Parathyroid adenoma (tissue), 2 donors: Measurements from ENCODE around the gene CUL7.

Source experiments
- H2AFZ ChIP-seq: fragments of 300-600 bp; sonication (generic); one replicate; pipeline ENCODE4 v1.7.0; 2017; ENCODE audit warnings: antibody characterized with exemption, mild to moderate bottlenecking
- H3K27ac ChIP-seq: fragments of 300-600 bp; sonication (generic); one replicate; pipeline ENCODE4 v1.7.0; 2017
- H3K27me3 ChIP-seq: fragments of 300-600 bp; sonication (generic); one replicate; pipeline ENCODE4 v1.7.0; 2017; ENCODE audit warnings: low read length; ENCODE audit not compliant: control insufficient read depth, insufficient read depth
- H3K36me3 ChIP-seq: fragments of 300-600 bp; sonication (generic); one replicate; pipeline ENCODE4 v1.7.0; 2017; ENCODE audit warnings: low read length; ENCODE audit not compliant: control insufficient read depth, insufficient read depth
- H3K4me1 ChIP-seq: fragments of 300-600 bp; sonication (generic); one replicate; pipeline ENCODE4 v1.7.0; 2017; ENCODE audit warnings: control low read depth
- H3K4me2 ChIP-seq: fragments of 300-600 bp; sonication (generic); one replicate; pipeline ENCODE4 v1.7.0; 2017; ENCODE audit warnings: low read length
- H3K4me3 ChIP-seq: fragments of 300-600 bp; sonication (generic); one replicate; pipeline ENCODE4 v1.7.0; 2017; ENCODE audit warnings: low read depth, low read length
- H3K79me2 ChIP-seq: fragments of 300-600 bp; sonication (generic); one replicate; pipeline ENCODE4 v1.7.0; 2017; ENCODE audit warnings: control low read depth
- H3K9ac ChIP-seq: fragments of 300-600 bp; sonication (generic); one replicate; pipeline ENCODE4 v1.7.0; 2017; ENCODE audit warnings: mild to moderate bottlenecking
- H3K9me3 ChIP-seq: fragments of 300-600 bp; sonication (generic); one replicate; pipeline ENCODE4 v1.7.0; 2017; ENCODE audit warnings: low read length; ENCODE audit not compliant: control insufficient read depth
- CTCF ChIP-seq: fragments of 300-600 bp; sonication (generic); IDR thresholded peaks from one replicate; pipeline ENCODE4 v1.7.0; 2017; ENCODE audit warnings: antibody characterized with exemption, mild to moderate bottlenecking
- donor health status: primary hyperparathyroidism.

CUL7 gene

DNA sequence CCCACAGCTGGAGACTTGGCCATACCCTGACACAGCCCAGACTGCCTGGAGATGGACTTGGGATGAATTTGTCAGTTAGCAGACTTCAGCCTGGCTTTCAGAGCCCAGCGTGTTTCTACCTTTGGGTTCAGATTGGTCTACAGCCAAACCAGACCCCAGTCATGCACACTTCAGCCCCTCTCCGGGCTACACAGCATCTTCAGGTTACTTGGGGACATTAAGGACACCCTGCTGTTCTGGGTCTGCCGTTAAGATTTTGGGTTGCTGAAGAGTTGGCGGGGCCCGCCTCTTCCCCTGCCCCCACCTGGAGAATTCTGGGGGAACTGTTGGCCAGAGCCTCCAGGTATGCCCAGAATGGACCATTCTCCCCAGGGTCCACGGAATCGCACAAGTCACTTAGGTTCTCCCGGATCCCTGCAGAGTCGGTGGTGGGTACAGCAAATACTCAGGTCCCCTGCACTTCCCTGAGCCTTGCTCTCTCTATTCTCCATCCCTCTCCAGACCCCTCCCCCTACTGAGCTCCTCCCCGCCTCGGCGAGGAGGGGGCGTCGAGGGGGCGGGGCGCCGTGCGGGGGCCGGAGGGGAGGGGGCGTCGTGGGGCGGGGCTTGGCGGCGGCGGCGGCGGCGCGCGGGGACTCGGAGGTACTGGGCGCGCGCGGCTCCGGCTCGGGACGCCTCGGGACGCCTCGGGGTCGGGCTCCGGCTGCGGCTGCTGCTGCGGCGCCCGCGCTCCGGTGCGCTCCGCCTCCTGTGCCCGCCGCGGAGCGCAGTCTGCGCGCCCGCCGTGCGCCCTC lies 22.2 kb upstream of the CUL7 start, which contains the start of gene PTK7:
TSS of gene PTK7 (plus strand) at position 645 of the 794 bp plus-strand sequence. CDS start 175 bp downstream, outside the sequence.
- Histone ChIP-seq H3K9ac (peak within 1 kb of the TSS; percentile 72), H3K4me1 (peaks cover 9% of the 10 kb centered on the region), H3K27me3 (no peaks in the 10 kb centered on the region), H3K4me3 (peak within 1 kb of the TSS; percentile 72), H3K4me2 (peak within 1 kb of the TSS; percentile 92), H2AFZ (peak within 1 kb of the TSS; percentile 95), H3K36me3 (no peaks in the 10 kb centered on the region), H3K9me3 (no peaks in the 10 kb centered on the region), H3K27ac (no peak within 1 kb of the TSS), H3K79me2 (peaks cover 16% of the 10 kb centered on the region)
- TF ChIP-seq CTCF: no peak

GRCh38 chr6:43074847-43075669 lies 21.4 kb upstream of the CUL7 start:
- Histone ChIP-seq H3K36me3 (no peaks in the 10 kb centered on the region), H3K27ac (no peak overlapping the region), H3K4me3 (no peak overlapping the region), H2AFZ (no peak overlapping the region), H3K4me2 (no peak overlapping the region), H3K4me1 (peaks cover 9% of the 10 kb centered on the region), H3K9me3 (no peaks in the 10 kb centered on the region), H3K79me2 (peaks cover 16% of the 10 kb centered on the region), H3K9ac (no peak overlapping the region), H3K27me3 (no peaks in the 10 kb centered on the region)
- no peak for TF ChIP-seq CTCF

- TF ChIP-seq CTCF: peak; percentile 50
- no peak overlapping the region for H3K4me2 ChIP-seq
- H3K27ac ChIP-seq: no peak overlapping the region
- H3K9me3 ChIP-seq: no peaks in the 10 kb centered on the region
- H3K27me3 ChIP-seq: no peaks in the 10 kb centered on the region
- H3K79me2 ChIP-seq: no peaks in the 10 kb centered on the region
- no peak overlapping the region for H3K4me3 ChIP-seq
- no peak overlapping the region for H3K9ac ChIP-seq
- H3K36me3 ChIP-seq: no peaks in the 10 kb centered on the region
- H2AFZ ChIP-seq: no peak overlapping the region
- no peaks in the 10 kb centered on the region for H3K4me1 ChIP-seq
Observed at GRCh38 chr6:43070028-43070632, 16.5 kb upstream of the CUL7 start.

DNA sequence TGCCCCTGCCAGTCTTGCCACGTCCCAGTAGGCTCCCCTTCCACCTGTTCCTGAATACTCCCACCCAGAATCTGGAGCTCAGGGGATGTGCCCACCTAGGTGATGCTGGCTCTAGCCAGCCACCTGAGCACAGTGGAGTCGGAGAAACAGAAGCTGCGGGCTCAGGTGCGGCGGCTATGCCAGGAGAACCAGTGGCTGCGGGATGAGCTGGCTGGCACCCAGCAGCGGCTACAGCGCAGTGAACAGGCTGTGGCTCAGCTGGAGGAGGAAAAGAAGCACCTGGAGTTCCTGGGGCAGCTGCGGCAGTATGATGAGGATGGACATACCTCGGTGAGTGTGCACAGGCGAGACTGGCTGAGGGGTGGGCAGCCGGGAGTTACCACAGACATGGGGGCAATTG lies 9.2 kb upstream of the CUL7 start:
- peaks cover 19% of the 10 kb centered on the region for H3K79me2 ChIP-seq
- no peak overlapping the region for H2AFZ ChIP-seq
- no peak for TF ChIP-seq CTCF
- no peak overlapping the region for H3K9ac ChIP-seq
- no peaks in the 10 kb centered on the region for H3K27me3 ChIP-seq
- no peak overlapping the region for H3K27ac ChIP-seq
- H3K4me2 ChIP-seq: no peak overlapping the region
- no peaks in the 10 kb centered on the region for H3K9me3 ChIP-seq
- H3K36me3 ChIP-seq: no peaks in the 10 kb centered on the region
- H3K4me1 ChIP-seq: peaks cover 11% of the 10 kb centered on the region
- no peak overlapping the region for H3K4me3 ChIP-seq
